Endometrial microvascular endothelial cells (primary cell): ENCODE data around the gene TANK. TPM values are rescaled to one million over a fixed set of nuclear protein-coding genes. Genes with fewer than 3 reads are reported as not detected.

Source experiments
- in situ Hi-C: cut with HindIII; loops from 2 replicates; pipeline ENCODE4 v1.10.0; 2017; ENCODE audit warnings: low sequenced_read_pairs, low pct_unique_long_range_greater_than_20kb; ENCODE audit errors: inconsistent ontology term
- total RNA-seq: library from RNA; depleted of rRNA; stranded (reverse); fragments of >200 nt; gene quantifications from one replicate; pipeline ENCODE4 v1.2.3, GENCODE V29; 2015; ENCODE audit errors: inconsistent ontology term

TANK gene
- total RNA-seq, 1 donor from 2014 or later = 59.6 TPM

DNA sequence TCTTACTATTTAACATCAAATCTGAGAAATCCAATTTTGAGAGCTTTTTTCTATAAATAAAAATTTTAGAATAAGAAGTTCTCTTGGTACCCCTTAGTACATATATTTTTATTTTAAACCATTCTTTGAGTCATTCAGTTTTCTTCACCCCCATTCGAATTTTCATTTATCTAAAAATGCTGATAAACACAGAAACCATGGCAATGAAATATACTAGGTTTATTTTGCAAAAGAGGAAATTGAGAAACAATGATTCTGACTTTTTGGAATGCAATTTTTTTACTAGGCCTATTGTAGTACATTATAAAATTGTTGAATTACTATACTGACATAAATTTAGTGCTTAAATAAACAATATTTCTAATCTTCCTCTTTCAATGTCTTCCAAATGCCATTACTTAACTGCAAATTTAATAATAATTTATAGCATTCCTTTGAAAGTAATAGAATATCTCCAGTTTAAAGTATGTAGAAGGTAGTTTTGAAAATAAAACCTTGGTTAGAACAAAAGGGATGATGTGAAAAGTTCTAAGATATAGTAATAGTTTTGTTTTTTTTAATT is 46.3 kb downstream of the TANK start:
- in situ Hi-C loops = no loop called here

DNA sequence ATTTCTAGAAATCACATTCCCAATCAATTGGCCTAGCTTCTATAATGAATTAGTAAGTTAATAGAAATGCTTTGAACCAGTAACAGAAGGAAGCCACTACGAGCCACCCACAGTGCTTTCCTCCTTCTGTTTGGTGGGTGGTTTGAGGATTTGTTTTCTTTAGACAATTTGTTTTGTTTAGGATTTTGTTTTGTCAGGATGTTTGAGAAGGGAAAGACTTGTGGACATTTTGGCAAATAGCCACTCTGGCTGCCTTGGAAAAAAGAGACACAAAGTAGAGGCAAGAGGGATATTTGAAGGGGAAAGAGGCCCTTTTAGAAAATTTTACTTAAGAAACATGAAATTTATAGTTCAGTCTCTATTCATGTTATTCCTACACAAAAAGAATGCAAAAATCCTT is 47.7 kb downstream of the TANK start:
- in situ Hi-C loops = no loop called here

DNA sequence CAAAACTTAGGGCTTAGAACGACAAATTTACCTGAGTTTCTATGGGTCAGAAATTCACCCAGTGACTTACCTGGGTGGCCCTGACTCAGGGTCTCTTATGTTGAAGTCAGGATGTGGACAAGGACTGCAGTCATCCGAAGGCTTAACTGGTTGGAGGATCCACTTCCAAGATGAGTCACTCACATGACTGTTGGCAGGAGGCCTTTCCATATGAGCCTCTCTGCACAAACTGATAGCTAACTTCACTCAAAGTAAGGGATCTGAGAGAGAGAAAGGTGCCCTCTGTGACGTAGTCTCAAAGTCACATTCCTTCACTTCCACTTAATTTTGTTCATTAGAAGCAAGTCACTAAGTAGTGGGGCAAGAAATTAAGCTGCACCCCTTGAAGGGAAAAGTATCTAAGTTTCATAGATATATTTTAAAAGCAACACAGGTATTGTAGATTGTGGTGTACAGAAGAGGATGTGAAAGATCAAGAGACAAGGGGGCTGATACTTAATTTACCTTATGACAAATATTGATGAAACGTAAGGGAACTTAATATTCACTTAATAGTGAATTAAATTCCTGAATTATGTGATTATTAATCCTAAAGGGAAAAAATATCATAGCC is 48.4 kb downstream of the TANK start:
- in situ Hi-C loops = no loop called here

DNA sequence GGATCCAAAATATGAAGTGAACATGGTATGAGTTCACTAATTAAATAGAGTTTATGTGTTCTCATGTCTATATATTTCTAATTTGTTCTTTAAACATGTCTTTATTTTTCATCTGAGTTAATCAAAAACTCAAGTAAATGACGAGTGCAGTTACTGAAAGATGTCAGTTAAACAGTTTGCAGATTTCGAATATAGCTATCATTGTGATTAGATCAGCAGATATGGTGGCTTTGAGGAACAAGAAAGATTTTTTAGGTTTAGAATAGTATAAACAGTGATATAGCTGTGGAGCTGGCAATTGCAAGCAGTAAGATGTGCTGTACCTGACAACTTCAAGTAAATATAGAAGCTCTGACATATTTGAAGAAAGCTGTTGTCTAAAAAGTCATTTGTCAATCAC is 49.7 kb downstream of the TANK start:
- in situ Hi-C loops = no loop called here

DNA sequence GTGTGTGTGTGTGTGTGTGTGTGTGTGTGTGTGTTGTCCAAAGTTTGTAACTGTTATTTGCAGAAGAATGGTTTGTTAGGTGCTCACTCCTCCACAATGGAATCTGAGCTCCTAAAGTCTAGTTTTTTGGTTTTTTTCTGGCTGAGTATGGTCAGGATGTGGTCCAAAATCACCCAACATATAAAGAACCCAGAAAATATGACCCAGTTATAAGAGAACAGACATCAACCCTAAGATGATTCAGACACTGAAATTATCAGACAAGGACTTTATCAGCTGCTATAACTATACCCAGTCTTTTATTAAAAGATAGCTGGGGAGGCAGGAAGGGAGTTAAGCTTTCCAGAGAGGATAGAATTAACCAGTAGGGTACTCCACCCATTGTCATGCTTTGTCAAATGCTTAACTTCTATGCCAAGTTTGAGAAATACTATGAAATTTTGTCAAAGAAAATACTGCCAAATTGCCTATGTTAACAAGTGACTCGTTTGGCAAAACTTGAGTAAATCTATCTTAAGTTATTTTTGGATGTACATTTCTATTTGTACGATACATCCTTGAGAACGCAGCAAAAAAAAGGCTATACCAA is 57.5 kb downstream of the TANK start:
- in situ Hi-C loops = no loop called here

DNA sequence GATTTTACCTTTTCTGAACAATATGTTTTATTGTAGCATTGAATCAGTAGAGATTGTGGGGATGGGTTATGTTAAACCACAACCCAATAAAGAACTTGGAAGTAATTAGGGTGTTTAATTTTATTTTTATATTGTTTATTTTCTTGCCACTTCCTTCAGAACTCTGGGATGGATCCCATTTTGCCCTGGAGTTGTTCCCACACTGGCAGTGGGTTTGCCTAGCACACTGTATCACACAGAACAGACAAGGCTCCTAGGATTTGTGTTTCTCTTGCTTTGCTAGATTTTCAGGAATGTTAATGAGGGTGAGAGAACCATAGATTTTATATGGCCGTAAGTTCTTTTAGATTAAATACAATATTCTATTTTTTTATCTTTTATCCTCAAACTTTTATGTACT is 59.0 kb downstream of the TANK start:
- in situ Hi-C loops = no loop called here

DNA sequence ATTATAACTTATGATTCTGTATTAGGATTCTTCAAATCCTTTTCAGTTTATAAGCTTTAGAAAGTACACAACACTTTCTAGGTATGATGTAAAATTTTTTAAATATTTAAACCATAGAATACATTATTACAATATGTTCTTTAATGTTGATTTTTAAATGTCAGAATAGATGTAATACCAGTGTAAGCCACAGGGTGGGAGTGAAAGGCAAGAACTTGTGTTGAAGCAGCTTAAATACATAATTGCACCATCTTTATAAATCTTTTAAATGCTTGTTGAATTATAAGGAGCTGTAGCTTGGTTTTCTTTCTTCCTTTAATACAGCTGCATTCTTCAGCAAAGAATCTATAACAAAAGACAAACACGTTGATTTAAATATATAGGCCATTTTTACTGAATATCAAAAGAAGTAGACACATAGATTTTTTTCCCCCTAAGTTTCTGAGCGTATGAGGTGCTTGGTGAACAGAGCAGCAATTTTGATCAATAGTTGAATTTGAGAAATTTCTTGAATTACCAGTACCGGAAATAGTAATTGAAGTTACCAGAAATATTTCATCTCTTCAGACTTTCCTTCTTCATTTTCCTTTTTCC is 63.0 kb downstream of the TANK start:
- in situ Hi-C loops = no loop called here

DNA sequence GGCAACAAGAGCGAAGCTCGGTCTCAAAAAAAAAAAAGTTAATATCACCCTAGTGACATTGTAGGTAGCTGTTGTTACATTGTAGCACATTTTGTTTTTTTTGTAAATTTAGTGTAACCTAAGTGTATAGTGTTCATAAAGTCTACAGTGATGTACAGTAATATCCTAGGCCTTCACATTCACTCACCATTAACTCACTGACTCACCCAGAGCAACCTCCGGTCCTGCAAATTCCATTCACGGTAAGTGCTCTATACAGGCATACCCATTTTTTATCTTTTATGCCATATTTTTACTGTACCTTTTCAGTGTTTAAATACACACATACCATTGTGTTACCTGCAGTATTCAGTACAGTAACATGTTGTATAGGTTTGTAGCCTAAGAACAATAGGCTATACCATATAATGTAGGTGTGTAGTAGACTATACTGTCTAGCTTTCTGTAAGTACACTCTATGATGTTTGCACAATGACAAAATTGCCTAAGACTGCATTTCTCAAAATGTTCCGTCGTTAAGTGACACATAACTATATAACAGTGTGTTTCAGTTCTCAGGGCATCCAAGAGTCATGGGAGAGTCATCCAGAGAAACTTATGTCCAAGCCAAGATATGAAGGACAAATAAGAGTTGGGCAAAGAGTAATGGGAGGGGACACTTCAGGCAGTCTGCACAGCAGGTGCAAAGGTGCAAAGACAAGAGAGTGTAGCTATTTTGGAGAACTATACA is 68.4 kb downstream of the TANK start:
- in situ Hi-C loops = no loop called here

- in situ Hi-C loops = no loop called here
Observed at GRCh38 chr2:161230959-161231358, 70.7 kb downstream of the TANK start.

DNA sequence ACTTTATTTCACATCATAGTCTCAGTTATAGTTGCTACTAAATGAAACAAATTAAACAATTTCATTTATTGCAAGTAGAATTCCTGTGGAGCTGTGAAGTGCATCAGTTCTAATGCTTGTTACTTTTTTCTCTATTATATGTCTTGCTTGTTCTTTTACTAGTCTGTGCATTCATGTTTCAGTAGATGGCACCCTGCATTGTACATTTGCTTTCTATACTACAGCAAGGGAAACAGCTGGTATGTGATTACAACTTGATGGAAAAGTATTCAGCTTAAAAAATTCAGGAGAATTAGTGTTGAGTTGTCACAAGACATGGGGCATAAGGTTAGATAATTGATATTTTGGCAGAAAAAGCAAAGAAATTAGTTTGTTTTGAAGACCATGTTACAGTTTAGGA is 72.3 kb downstream of the TANK start:
- in situ Hi-C loops = no loop called here

- in situ Hi-C loops = no loop called here
Observed at GRCh38 chr2:161233858-161234431, 73.7 kb downstream of the TANK start.

DNA sequence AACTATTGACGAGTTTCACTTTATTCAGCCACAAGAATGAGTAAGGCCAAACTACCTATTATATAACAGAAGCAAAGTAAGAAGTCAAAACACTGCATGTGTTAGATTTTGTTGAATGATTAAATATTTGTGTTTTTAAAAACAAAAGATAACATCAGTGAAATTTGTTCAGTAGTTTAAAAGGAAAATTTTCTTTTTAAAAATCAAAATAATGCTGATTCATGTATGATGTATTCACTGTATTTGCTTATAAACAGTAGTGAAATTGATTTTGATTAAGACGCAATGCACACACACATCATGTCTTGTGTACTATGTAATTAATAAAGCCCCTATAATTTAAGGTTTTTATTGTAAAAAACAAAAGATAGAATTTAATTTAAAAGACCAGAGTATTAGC is 74.4 kb downstream of the TANK start:
- in situ Hi-C loops = no loop called here

DNA sequence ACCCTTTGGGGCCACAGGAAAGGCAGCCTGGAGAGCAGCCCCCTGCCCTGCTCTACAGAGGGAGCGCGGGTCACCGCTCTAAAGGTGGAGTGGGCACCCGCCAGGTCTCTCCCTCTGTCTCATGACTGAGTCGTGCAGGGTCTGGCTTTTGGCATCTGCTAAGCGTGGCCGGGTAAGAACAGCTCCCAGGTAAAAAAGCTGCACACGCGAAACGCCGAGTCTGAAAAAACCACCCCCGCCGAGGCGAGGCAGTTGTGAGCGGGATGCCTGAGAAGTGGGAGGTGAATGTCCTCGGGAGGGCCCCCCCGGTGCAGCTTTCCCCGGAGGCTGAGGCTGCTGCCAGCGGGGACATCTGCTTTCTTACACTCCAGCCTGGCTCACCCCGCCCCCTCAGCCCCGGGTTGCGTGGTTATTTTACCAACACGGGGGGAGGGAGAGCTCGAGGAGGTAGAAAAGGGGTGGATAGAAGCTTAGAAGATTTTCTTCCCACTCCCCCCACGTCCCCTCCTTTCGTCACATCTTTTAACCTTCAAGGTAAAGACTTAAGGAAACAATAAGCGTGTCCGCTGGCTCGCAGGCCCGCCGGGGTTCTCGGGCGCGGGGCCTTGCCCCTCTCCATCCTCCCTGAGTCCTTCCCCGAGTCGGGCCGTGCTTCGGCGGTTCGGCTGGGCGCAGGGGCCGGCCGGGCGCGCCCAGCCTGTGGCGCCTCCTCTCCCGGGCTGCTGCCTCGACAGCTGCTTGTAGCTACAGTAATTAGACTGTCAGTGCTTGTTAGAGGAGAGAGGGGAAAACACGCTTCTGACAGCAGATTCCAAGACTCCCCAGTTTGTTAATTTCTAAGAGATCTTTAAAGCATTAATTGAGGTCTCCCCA is 77.4 kb downstream of the TANK start:
- in situ Hi-C loops = no loop called here

- in situ Hi-C loops = no loop called here
Observed at GRCh38 chr2:161238265-161238559, 78.0 kb downstream of the TANK start.

DNA sequence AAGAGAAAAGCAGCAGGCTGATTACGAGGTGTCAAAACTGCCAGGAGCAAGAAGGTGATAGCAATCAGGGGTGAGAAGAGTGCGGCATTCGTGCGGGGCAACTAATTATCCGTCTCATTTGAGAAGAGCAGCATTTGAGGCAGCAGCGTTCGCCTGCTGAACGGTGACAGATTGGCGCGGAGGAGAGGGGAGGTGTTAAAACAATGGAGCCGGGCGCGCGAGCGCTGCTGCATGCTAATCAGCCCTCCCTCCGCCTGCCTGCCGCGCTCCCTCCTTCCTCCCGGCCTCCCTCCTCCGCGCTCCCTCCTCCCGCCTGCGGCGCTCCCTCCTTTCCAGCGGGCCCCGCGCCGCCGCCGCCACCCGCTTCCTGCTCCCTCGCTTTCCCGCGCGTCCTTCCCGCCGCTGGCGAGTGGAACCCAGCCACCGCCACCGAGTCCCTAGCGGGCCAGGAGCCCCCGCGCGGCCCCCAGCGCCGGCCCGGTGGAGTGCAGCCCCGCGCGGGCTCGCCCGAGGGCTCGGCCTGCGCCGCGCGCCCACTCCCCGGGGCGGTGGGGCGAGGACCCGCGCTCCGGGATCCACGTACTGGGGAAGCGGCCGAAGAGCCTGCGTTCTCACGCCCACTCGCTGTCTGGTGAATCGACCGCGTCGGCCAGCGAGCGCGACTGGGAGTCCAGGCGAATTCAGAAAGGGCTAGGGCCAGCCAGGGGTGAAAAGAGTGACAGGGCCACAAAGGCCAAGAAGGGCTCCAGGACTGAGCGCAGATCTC is 78.5 kb downstream of the TANK start:
- in situ Hi-C loops = no loop called here

- in situ Hi-C loops = no loop called here
Observed at GRCh38 chr2:161239326-161240109, 79.3 kb downstream of the TANK start.

- in situ Hi-C loops = no loop called here
Observed at GRCh38 chr2:161241894-161242293, 81.7 kb downstream of the TANK start.
